Measurements from ENCODE around the gene ZBED2.

- TF ChIP-seq, protein P1, sequence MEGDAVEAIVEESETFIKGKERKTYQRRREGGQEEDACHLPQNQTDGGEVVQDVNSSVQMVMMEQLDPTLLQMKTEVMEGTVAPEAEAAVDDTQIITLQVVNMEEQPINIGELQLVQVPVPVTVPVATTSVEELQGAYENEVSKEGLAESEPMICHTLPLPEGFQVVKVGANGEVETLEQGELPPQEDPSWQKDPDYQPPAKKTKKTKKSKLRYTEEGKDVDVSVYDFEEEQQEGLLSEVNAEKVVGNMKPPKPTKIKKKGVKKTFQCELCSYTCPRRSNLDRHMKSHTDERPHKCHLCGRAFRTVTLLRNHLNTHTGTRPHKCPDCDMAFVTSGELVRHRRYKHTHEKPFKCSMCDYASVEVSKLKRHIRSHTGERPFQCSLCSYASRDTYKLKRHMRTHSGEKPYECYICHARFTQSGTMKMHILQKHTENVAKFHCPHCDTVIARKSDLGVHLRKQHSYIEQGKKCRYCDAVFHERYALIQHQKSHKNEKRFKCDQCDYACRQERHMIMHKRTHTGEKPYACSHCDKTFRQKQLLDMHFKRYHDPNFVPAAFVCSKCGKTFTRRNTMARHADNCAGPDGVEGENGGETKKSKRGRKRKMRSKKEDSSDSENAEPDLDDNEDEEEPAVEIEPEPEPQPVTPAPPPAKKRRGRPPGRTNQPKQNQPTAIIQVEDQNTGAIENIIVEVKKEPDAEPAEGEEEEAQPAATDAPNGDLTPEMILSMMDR (IDR thresholded peaks at IDR 0.05): no peak
- TF ChIP-seq POLR2A (IDR thresholded peaks at IDR 0.05): no peak
Measured at GRCh38 chr3:111571907-111572460, 23.2 kb downstream of the ZBED2 start.
